Stimulated activated CD4-positive, alpha-beta T cell treated with anti-CD3 and anti-CD28 coated beads, TNF-alpha, amount 100 ng/mL, for 24 hours (primary cell): ENCODE measurements around the gene GPR162.

Experiments
- DNase-seq, 3 experiments: peaks; one replicate each; pipeline ENCODE4 v3.0.0-alpha.2; 2020; ENCODE audit warnings: low read depth in 3 of 3

Gene GPR162, protein sequence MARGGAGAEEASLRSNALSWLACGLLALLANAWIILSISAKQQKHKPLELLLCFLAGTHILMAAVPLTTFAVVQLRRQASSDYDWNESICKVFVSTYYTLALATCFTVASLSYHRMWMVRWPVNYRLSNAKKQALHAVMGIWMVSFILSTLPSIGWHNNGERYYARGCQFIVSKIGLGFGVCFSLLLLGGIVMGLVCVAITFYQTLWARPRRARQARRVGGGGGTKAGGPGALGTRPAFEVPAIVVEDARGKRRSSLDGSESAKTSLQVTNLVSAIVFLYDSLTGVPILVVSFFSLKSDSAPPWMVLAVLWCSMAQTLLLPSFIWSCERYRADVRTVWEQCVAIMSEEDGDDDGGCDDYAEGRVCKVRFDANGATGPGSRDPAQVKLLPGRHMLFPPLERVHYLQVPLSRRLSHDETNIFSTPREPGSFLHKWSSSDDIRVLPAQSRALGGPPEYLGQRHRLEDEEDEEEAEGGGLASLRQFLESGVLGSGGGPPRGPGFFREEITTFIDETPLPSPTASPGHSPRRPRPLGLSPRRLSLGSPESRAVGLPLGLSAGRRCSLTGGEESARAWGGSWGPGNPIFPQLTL

DNA sequence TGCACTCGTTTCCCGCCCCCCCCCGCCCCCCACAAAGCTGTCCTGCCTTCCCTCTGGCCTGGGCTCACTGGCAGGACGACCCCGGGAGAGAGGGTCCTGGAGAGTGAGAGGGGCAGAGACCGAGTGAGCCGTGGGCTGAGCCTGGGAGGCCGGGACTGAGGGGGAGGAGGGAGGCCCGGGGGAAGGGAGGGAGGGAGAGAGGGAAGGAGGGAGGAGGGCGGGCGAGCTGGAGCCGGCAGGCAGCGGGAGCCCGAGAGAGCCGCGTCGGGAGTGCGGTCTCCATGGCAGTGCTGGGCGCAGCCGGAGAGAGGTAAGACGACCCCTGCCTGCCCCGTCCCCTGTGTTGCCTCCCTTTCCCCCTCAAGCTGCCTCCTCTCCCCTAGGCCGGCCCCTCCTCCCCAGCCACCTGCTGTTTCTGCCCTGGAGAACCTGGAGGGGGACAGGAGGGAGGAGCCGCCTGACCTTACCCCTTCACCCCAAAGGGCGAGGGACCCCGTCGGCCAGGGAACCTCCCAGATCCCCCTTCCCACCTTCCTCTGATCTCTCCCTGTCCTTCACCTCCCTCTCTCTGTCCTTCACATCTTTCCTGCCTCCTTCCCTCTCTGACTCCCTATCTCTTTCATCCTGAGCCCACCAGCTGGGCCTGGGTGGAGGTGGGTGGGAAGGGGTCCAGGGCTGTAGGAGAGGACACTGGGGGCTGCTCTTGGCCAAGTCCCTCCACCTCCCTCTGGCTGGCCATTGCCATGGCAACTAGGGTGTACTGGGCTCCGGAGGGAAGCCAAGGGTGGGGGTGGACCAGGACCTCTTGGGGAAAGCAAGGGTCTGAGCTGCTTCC lies at the start of gene GPR162:
GPR162 (plus strand) TSS at position 231 of the 835 bp plus-strand sequence. CDS start 2,078 bp downstream, outside the sequence.
- no peak for DNase-seq

DNA sequence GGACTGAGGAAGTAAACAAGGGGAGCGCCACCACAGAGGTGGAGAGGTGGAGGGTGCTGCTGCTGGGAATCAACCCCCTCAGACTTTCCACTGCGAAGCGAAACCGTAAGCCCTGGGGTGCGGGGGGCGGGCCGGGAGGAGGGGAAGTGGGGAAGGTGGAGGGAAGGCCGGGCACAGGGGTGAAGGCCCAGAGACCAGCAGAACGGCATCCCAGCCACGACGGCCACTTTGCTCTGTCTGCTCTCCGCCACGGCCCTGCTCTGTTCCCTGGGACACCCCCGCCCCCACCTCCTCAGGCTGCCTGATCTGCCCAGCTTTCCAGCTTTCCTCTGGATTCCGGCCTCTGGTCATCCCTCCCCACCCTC lies 49.3 kb upstream of the GPR162 start, which contains the start of gene LAG3:
LAG3 (plus strand) TSS at position 190 of the 365 bp plus-strand sequence. CDS start 333 bp downstream, outside the sequence.
- peak in 2 of 3 experiments; percentile 49 to 81 for DNase-seq

DNA sequence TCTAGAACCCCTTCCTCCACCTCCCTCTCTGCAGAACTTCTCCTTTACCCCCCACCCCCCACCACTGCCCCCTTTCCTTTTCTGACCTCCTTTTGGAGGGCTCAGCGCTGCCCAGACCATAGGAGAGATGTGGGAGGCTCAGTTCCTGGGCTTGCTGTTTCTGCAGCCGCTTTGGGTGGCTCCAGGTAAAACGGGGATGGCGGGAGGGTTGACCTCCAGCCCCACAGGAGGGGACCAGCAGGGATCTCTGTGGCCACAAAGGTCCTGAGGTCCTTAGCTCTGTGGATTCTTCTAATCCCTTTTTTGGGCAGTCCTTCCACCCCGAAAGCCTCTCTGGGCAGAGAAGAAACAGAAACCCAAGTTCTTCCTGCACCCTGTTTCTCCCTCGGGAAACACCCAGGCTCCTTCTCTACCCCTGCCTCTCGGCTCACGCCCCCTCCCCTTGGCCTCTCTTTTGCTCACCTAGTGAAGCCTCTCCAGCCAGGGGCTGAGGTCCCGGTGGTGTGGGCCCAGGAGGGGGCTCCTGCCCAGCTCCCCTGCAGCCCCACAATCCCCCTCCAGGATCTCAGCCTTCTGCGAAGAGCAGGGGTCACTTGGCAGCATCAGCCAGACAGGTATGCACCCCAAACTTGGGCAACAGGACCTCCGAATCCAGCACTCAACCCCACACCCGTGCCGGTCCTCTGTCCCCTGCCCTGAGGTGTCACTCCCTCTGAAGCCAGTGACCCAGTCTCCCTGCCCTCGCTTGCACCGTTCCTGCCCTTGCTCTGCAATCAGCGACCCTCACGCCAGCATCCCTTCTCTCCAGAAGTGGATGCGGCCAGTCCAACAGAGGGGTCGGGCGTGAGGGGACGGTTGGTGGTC lies 48.7 kb upstream of the GPR162 start:
- no peak for DNase-seq

DNA sequence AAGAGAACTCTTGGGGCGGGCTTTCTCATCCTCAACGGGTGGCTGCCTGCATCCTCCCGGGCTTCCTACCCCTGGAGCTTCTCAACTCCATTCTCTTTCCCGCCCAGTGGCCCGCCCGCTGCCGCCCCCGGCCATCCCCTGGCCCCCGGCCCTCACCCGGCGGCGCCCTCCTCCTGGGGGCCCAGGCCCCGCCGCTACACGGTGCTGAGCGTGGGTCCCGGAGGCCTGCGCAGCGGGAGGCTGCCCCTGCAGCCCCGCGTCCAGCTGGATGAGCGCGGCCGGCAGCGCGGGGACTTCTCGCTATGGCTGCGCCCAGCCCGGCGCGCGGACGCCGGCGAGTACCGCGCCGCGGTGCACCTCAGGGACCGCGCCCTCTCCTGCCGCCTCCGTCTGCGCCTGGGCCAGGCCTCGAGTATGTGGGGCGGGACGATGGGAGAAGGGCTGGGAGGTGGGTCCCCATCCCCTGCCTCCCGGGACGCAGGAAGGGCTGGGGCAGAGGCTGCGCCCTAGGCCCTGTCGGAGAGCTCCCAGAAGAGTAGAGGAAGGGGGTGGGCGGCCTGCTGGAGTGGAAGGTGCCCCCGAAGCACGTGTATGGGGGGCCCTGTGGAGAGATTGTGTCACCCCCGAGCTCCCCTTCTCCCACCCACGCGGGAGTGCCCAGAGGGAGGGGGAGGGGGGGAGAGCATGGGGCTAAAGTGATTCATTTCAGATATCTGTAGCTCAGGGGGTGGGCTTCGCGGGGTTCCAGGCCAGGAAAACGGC lies 47.9 kb upstream of the GPR162 start:
- peak in 1 of 3 experiments; percentile 68 for DNase-seq

DNA sequence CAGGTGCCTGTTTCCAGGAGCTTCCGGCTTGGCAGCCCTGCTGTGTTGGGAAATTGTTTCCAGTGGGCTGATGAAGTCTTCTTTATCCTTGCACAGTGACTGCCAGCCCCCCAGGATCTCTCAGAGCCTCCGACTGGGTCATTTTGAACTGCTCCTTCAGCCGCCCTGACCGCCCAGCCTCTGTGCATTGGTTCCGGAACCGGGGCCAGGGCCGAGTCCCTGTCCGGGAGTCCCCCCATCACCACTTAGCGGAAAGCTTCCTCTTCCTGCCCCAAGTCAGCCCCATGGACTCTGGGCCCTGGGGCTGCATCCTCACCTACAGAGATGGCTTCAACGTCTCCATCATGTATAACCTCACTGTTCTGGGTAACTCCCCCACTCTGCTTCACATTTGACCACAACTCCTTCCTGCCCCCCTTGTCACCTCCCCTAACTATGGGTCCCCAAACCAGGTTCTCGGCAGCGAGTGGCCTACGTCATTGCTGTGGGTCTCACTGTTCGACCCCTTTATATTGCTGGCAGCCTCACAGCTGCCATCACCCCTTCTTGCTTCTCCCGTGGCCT lies 47.0 kb upstream of the GPR162 start:
- no peak for DNase-seq

DNA sequence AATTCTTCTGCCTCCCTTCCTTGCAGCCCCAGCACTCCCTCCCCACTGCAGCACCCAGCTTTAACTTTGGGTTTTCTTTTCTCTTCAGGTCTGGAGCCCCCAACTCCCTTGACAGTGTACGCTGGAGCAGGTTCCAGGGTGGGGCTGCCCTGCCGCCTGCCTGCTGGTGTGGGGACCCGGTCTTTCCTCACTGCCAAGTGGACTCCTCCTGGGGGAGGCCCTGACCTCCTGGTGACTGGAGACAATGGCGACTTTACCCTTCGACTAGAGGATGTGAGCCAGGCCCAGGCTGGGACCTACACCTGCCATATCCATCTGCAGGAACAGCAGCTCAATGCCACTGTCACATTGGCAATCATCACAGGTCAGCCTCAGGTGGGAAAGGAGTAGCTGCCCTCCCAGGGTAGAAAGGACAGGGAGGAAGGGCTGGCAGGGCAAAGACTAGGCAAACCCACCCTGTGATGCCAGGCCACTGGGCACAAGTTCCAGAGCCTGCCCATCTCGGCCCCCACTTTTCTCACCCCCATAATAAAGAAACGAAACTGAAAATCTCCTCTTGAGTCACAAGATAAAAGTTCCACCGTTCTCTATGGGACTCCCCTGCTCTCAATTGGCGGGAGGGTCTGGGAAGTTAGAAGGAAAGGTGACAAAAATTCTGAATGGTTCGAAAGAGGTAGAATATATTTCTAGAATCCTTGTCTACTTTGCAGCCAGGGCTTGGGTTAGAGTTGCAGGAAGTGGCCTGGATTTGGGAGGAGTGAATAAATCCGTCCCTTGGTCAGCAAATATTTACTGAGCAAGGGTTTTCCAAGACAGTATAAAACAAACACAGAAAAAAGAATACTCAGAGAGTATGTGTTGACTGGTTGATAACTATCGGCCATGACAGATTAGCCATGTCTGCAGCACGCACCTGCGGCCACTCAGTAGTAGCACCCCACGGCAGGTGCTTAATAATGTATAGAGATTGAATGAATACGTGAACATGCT lies 46.1 kb upstream of the GPR162 start:
- DNase-seq: no peak

DNA sequence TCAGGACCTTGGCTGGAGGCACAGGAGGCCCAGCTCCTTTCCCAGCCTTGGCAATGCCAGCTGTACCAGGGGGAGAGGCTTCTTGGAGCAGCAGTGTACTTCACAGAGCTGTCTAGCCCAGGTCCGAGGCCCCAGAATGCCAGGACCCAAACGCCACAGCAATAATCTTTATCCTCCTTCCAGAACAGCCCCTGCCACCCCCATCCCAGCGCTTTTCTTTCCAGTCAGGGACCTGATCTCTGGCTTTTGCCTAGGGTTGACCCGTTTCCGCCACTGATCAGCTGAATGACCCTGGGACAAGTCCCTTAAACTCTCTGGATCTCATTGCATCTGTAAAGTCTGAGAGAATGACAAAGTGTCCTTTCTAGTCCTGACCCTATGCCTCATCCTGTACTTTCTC lies 44.2 kb upstream of the GPR162 start:
- no peak for DNase-seq

DNA sequence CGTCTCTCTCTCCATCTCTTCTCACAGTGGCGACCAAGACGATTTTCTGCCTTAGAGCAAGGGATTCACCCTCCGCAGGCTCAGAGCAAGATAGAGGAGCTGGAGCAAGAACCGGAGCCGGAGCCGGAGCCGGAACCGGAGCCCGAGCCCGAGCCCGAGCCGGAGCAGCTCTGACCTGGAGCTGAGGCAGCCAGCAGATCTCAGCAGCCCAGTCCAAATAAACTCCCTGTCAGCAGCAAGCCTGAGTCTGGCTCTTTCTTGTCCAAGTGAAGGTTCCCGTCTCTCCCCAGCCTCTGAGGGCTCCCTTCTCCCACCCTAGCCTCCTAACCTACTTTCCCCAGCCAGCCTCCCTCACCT lies 43.4 kb upstream of the GPR162 start:
- DNase-seq: no peak

DNA sequence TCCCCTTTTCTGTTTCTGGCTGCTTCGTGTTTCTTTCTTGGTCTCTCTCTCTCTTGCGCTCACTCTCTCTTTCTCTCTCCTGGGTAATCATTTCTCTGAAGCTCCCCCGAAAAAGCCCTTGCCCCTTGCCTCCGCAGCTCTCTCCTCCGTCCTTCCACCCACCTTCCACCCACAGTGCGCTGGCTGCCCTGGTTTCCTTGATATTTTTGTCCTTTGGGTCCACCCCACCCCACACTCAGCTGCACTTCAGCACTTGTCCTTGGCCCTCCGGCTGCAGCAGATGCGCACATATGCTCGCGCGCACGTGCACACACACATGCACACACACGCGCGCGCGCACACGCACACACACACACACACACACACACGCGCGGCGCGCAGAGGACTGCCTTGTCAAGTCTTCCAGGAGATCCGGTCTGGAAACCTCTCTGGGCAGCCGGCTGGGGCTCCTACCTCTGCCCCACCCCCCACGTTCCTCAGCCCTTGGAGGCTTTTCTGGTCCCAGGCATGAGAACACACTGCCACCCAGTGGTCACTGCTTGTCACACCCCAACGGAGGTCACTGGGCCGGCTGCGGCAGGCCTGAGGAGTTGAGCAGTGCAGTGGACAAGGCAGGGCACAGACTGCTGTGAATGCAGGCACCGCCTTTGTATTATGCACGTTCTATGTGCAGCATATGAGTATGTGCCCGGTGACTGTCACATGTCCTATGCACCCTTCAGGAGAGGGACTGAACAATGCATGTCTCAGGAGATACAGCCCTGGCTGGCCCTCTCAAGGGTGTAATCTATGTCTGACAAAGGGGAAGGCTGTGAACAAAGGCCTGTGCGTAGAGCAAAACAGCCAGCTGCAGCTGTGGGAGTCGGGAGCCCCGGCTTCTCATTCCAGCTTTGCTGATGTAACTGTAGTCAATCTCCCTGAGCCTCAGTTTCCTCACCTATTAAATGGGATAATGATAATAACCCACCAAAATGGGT lies 42.8 kb upstream of the GPR162 start:
- DNase-seq: peak; percentile 80 to 89 (median 85)

DNA sequence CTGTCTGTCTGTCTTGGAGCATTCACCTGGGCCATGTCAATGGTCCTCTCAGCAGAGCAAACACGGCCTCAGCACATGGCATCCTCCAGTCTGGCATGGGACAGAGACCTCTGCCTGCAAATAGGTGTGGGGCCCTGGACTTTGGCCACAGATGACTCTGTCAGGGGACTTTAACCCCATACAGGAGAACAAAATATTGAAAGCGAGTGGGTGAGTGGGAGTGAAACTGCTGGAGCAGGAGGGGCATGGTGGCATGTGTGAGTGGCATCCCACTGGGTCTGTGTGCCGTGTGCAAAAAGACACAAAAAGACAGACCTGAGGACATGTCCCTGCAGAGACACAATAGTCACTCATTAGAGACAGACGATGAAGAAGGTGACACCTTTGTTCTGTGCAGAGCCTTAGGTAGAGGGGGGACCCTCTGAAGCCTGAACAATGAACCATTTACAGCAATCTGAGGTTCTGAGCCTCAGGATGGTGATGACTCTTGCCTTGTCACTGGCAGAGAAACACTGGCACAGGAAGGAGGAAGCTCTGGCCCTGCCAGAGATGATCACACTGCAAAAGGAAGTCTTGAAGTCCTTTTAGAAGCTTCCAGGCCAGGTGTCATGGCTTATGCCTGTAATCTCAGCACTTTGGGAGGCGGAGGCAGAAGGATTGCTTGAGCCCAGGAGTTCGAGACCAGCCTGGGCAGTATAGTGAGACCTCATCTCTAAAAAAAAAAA lies 41.8 kb upstream of the GPR162 start:
- DNase-seq: no peak

DNA sequence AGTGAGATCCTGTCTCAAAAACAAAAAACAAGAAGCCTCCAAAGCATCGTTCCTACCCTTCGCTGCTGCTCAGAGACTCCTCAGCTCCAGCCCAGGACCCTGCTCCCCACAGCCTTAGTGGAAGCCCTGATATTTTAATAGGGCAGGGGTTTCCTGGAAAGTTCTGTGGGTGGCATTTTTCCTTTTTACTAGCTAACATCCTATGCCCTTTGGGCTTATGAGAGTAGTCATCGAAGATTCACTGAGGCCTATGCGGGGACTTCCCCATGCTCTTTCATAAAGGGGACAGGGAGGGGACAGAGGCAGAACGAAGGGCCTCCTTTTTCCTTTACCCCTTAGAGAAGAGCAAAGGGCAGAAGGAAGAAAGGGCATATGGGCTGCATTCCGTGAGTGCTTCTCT lies 41.0 kb upstream of the GPR162 start:
- DNase-seq: no peak

DNA sequence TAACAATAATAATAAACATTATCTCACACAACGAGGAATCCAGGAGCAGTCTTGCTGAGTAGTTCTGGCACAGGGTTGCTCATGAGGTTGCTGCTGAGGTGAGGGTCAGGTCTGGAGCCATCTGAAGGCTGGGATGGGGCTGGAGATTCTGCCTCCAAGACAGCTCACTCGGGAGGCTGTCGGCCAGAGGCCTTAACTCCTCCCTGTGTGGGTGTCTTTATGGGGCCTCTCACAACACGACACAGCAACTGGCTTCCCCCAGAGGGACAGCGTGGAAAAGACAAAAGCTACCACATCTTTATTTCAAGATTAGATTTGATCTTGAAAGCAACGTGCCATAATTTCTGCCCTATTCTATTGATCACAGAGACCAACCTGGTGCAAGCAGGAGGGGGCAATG lies 39.5 kb upstream of the GPR162 start:
- DNase-seq: no peak

DNA sequence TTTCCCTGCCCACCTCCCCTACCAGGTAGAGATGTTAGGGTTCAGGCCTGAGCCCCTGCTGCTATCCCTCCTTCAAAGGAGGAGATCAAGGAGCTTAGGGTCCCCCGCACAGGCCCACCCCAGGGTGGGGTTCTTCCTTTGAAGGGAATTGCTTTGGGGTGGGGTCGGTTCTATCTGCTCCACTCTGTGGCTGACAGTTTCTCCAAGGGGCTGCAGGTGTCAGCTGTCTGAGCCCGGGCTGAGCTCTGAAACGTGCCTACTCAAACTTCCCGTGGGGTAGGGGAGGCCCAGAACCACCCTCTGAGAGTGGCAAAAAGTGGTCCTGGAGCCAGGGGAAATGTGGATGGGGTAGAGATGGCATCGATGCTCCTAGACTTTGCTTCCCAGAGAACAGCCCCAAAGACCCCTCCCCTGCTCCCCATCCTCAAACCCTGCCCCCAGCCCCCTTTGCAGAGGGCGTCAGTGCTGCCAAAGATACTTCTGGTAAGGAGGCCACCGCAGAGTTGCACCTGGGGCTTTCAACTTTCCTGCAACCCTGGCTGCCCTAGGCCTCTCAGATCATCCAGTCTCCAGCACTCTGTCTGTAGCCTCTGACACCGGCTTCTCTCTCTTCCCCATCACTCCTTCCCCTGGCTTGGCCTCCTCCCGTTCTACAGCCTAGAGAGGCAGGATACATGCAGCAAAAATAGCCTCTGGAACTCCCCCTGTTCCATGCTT lies 38.6 kb upstream of the GPR162 start:
- no peak for DNase-seq

DNA sequence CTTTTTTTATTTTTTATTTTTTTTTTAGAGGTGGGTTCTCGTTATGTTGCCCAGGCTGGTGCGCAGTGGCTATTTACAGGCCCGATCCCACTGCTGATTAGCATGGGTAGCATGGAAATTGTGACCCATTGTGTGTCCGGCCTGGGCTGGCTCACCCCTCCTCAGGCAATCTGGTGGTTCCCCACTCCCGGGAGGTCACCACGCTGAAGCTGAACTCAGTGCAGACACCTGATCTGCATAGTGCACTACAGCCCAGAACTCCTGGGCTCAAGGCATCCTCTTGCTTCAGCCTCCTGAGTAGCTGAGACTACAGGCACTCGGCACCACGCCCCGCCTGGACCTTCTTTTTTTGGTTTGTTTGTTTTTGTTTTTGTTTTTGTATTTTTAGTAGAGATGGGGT lies 37.8 kb upstream of the GPR162 start:
- DNase-seq: no peak

DNA sequence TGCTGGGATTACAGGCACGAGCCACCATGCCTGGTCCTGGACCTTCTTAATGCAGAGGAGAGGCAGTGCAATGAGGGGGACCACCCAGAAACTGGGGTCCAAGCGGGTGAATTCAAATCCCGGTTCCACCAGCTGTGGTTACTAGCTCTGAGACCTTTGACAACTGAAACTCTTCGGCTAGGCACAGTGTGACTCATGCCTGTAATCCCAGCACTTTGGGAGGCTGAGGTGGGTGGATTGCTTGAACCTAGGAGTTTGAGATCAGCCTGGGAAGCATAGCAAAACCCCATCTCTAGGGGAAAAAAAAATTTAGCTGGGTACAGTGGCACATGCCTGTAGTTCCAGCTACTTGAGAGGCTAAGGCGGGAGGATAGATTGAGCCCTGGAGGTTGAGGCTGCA lies 37.3 kb upstream of the GPR162 start:
- no peak for DNase-seq

DNA sequence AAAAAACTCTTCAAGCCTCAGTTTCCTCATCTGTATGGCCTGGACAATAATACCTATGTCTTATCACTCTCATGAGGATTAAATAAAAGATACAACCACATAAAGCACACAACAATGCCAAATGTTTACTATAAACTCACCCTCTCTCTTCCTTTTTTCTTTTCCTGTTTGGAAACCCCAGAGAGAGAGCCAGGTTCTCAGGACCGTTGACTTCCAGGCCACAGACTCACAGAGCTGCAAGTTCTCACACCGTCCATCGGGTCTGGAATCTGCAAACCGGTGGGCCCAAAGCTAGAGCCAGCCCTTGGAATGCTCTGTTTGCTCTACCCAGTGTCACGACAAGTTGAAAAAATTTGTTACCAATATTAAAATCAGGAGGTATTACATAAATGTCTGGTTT lies 36.9 kb upstream of the GPR162 start:
- DNase-seq: no peak
